ENCODE measurements around the gene DAAM1.

- TF ChIP-seq CTCF (IDR thresholded peaks at IDR 0.05; ENCODE audit: insufficient read depth, low read depth, low read length) (no peak), EZH2 (IDR thresholded peaks at IDR 0.05; ENCODE audit: insufficient read depth, low read length) (no peak)
Observed at GRCh38 chr14:59330455-59330854, 142.0 kb downstream of the DAAM1 start.

Data from astrocyte (in vitro differentiated cells and primary cell).